Measurements from ENCODE around the gene RAB39B.
"Not testable (repeated sequence)": the region's sequence is repeated elsewhere in the genome, so short reads cannot be mapped to it uniquely, and the experiment has no call there.

RAB39B gene

DNA sequence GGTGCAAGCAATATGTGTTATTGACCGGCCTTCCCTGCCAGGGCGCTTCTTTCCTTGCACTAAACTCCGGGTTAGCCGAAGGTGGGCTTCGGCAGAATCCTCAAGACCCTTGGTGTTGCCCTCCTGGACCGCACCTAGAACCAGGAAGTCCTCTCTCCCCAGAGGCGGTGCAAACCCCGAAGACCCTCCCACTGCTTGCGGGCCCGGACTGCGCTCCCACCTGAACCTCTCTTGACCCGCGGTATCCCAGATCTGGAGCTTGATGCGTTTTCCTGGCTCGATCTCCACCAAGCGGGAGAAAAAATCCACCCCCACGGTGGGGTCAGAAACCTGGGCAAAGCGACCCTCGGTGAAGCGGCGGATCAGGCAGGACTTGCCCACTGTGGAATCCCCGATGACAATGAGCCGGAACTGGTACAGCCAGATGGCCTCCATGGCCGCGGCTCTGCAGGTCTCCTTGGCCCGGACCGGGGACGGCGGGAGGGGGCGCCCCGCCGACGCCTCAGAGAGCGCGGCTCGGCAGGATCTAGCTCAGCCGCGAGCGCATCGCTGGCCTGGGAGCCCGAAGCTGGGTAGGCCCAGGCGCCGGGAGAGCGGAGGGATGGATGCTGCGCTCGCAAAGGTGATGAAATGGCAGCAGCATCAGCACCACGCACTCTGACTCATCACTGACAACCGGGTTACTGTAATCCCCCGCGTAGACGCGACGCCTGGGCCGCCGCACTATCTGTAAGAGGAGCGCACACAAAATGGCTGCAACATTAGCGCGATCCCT lies at the start of gene RAB39B:
RAB39B (minus strand) TSS at position 638 of the 775 bp plus-strand sequence; CDS start at position 435, 203 bp downstream.
- DNase-seq (ENCODE audit: low spot score) = peak; percentile 54

DNA sequence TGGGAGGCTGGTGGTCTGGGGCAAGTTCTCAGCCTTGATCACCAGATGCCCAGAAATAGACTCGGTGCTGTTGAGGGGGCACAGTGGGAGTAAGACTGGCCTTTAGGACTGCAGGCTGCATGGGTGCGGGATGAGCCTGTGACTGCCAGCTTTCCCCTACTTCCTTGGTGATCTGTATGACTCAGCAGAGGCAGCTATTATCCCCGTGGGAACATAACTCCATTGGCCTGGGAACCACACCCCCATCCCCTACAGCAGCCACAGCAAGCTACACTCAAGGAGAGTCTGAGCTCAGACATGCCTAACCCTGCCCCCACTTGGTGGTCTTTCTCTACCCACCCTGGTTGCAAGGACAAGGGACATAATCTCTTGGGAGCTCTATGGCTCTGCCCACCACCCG lies 49.5 kb upstream of the RAB39B start:
- no peak for DNase-seq (ENCODE audit: low spot score)

DNA sequence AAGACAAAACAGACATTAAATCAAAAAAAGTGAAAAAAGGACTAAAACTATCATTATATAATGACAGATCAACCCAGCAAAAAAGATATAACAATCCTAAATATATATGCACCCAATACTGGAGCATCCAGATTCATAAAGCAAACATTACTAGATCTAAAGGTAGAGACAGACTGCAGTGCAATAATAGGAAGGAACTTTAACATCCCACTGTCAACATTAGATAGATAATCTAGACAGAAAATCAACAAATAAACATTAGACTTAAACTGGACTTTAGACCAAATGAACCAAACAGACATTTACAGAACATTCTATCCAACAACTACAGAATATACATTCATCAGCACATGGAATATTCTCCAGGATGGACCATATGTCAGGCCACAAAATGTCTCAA lies 29.5 kb upstream of the RAB39B start:
- no peak for DNase-seq (ENCODE audit: low spot score)

DNA sequence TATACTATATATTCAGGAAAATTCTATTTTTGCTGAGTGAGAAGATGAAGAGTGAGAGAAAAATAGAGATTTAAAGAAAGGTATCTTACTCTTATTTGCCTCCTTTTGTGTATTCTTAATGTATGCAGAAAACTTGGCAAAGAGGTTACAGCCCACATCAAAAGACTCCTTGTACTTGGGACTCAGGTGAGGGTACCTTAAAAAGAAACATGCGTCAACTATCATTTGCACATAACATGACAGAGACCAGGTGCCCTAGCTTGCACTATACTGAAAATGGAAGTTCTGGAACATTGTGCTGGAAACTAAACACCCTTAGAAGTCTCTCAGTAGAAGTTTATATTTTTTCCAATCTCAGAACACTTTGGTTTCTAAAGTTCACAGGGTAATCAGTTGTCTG lies 15.6 kb upstream of the RAB39B start:
- DNase-seq (ENCODE audit: low spot score) = no peak

DNA sequence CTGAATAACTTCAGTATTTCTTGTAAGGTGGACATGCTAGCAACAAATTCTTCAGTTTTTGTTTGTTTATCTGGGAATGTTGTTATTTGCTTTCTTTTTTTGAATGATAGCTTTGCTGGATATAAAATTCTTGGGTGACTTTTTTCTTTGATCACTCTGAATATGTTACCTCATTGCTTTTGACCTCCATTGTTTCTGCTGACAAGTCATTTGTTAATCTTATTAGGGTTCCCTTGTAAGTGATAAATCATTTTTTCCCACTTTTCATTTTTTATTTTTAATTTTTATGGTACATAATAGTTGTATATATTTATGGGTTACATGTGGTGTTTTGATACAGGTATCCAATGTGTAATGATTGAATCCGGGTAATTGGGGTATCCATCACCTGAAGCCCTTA lies 6.7 kb upstream of the RAB39B start:
- no peak for DNase-seq (ENCODE audit: low spot score)

- not testable (repeated sequence) for DNase-seq (ENCODE audit: low spot score)
These were observed 3.7 kb upstream of the RAB39B start for GRCh38 chrX:155267995-155268394.

DNA sequence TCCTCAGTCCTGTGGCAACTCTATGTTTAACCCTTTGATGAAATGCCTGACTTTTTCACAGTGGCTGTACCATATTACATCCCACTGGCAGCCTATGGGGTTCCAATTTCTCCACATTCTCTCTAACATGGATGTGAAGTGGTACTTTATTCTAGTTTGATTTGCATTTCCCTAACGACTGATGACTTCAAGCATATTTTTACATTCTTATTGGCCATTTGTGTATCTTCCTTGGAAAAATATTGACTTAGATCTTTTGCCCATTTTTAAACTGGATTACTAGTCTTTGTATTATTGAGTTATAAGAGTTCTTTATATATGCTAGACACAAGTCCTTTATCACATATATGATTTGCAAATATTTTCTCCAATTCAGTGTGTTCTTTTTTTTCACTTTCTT lies 2.1 kb upstream of the RAB39B start:
- DNase-seq (ENCODE audit: low spot score) = no peak

GRCh38 chrX:155262970-155263754 lies 1.1 kb downstream of the RAB39B start:
- no peak for DNase-seq (ENCODE audit: low spot score)

- DNase-seq (ENCODE audit: low spot score) = no peak
These were observed 4.5 kb downstream of the RAB39B start for GRCh38 chrX:155259752-155260151.

DNA sequence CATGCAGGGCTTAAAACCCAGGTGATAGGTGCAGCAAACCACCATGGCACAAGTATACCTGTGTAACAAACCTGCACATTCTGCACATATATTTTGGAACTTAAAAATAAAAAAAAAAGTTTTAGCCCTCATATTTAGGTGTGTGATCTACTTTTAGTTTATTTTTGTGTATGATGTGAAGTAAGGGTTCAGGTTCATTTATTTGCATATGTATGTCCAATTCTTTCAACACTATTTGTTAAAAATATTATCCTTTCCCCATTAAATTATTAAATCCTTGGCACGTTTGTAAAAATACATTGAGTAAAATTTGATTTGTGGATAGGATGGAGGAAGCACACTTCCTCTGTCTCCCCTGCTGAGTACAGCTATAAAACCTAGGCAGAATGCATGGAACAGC lies 12.9 kb downstream of the RAB39B start:
- no peak for DNase-seq (ENCODE audit: low spot score)

DNA sequence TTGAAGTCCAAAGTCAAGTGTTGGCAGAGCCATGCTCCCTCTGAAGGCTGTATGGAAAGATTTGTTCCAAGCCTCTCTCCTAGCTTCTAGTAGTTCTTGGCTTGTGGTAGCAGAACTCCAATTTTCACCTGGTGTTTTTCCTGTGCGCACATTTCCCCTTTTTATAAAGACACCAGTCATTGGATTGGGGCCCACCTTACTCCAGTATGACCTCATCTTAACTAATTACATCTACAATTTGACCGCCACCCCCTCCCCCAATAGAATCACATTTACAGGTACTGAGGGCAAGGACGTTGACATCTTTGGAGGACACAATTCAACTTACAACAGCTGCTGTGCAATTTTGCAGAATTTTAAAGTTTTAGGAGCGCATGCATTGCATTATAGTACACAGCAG lies 16.8 kb downstream of the RAB39B start:
- no peak for DNase-seq (ENCODE audit: low spot score)

DNA sequence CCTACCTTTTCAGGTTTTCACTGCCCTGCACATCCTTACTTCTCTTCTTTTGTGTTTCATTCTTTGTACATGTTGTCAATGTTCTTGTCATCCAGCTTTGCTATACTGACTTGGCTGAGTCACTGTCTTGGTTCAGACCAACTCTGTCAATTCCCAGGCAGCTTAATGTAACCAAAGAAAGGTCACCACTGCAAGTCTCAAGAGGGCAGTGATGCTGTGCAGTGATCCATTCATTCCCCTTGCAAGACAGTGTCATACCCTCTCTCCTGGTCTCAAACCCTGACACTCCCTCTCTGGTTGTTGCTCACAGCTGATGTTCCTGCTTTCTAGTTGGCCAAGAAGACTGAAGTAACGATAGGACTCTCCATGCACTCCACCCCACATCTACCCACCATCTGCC lies 17.5 kb downstream of the RAB39B start:
- DNase-seq (ENCODE audit: low spot score) = no peak

- DNase-seq (ENCODE audit: low spot score) = no peak
These were observed 22.0 kb downstream of the RAB39B start for GRCh38 chrX:155242300-155242699.

GRCh38 chrX:155237719-155238118 lies 26.6 kb downstream of the RAB39B start:
- DNase-seq (ENCODE audit: low spot score) = no peak

DNA sequence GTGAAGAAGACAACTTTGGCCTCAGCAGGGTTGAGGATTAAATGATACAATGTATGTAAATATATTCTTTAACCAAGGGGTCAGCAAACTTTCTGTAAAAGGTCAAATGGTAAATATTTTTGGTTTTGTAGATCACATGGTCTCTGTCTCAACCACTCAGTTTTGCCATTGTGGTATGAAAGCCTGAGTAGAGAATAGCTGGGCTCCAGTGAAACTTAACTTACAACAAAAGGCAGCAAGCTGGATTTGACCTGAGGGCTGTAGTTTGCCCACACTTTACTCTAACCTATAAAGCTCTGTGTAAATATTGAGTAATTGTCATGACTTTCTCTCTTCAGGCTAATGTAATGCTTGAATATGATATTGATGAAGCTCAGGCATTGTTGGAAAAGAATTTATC lies 28.4 kb downstream of the RAB39B start:
- no peak for DNase-seq (ENCODE audit: low spot score)

GRCh38 chrX:155231163-155231562 lies 33.1 kb downstream of the RAB39B start:
- no peak for DNase-seq (ENCODE audit: low spot score)

DNA sequence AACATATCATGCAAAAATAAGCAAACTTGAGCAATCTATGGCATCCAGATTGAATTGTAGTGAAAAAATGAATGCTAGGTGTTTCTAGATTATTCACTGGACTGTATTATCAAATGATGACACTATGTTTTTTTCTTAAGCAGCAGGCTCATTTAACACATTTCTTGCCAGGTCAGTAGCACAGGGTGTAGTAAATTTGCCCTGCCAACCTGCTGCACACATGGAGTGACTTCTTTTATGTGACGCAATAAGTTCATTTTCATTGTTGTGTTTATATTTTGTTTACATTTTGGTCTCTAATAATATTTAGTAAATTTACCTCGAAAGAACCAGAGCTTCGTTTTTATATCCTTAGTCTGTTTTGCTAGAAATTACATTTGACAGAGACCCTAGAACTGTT lies 38.5 kb downstream of the RAB39B start:
- DNase-seq (ENCODE audit: low spot score) = no peak

DNA sequence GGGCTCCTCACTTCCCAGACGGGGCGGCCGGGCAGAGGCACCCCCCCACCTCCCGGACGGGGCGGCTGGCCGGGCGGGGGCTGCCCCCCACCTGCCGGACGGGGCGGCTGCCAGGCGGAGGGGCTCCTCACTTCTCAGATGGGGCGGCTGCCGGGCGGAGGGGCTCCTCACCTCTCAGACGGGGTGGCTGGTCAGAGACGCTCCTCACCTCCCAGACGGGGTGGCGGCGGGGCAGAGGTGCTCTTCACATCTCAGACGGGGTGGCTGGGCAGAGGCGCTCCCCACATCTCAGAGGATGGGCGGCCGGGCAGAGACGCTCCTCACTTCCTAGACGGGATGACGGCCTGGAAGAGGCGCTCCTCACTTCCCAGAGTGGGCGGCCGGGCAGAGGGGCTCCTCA lies 40.5 kb downstream of the RAB39B start:
- DNase-seq (ENCODE audit: low spot score) = not testable (repeated sequence)

DNA sequence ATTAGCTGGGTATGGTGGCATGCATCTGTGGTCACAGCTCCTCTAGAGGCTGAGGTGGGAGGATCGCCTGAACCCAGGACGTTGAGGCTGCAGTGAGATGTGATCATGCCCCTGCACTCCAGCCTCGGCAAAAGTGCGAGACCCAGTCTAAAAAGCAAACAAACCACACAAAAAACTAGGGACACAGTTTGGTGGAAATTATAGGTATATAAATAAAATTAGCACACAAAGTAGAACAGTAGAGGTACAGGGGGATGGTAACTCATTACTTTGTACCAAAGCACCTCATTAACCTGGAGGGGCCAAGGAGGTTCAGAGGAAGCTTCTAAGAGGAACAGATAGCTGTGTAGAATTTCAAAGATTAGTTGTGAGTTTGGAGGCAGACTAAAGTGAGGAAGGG lies 42.9 kb downstream of the RAB39B start:
- DNase-seq (ENCODE audit: low spot score) = no peak

DNA sequence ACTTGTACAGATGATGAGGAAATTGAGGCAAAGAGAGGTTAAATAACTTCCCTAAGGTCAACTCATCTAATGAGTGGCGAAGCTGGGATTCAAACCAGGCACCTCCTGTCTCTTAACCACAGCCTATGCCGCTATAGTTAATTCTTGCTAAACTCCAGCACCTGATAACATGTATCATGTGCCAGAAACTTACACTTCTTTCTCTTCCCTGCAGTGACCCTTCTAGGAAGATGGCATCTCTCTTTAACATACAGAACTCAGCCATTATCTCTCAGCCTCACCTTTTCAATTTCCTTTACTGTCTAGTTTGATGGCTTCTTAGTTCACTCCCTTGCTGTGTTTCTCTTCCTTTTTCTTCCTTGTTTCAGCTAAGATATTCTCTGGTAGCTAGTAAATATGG lies 45.5 kb downstream of the RAB39B start:
- DNase-seq (ENCODE audit: low spot score) = no peak

DNA sequence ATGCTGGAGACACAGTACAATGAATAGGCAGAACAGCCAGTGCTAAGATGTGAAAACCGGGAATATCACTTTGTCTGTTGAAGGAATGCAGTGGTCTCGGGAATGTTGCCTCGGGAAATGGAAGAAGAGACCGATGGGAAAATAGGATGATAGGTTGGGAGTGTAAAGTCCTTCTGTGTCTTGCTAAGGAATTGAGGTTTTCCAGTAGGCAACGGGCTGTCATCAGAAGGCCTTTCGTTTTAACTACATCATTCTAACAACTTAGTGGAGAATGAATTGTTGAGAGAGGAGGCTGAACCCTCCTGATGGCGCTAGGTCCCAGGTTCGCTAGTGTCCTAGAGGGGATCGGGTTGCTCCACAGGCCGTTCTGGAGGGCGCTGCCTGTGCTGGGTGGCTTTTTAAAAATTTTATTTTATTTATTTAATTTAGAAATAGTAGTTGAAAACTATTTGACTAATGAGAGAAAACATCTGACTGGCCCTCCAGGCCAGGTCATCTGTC lies 47.3 kb downstream of the RAB39B start:
- peak; percentile 5 for DNase-seq (ENCODE audit: low spot score)

- peak; percentile 92 for DNase-seq (ENCODE audit: low spot score)
These were observed 47.9 kb downstream of the RAB39B start, which contains the start of gene VBP1 for GRCh38 chrX:155216179-155216939. TSS of gene VBP1 (plus strand) at chrX:155216460. CDS start at chrX:155216483, 23 bp downstream.

Measured in AG08395 (cell line).